Epithelial cell of proximal tubule (primary cell): ENCODE results near the gene MTUS2. TPM values are rescaled to one million over a fixed set of nuclear protein-coding genes. Genes with fewer than 3 reads are reported as not detected.

Source experiments
- DNase-seq: peaks from one replicate; pipeline ENCODE4 v3.0.0-alpha.2; 2011; ENCODE audit warnings: low read depth
- H3K4me3 ChIP-seq: 2 replicates; pipeline ENCODE4 v1.5.1; 2011; ENCODE audit warnings: low read depth, mild to moderate bottlenecking, low read length
- CTCF ChIP-seq: conservative IDR thresholded peaks from 2 replicates; pipeline ENCODE4 v1.5.1; 2012; ENCODE audit warnings: low read depth, mild to moderate bottlenecking, low read length
- total RNA-seq: library from RNA; depleted of rRNA; stranded (reverse); fragments of >200 nt; gene quantifications from 2 replicates; pipeline ENCODE4 v1.2.3, GENCODE V29; 2015

Gene MTUS2
- total RNA-seq, 1 donor from 2014 or later, result not detected

GRCh38 chr13:29547153-29547552 is 727.0 kb downstream of the MTUS2 start:
- H3K4me3 ChIP-seq, result no peak overlapping the region
- DNase-seq, result no peak
- no peak for TF ChIP-seq CTCF

- DNase-seq, result no peak
Observed at GRCh38 chr13:29548722-29549121, 728.6 kb downstream of the MTUS2 start.

GRCh38 chr13:29550430-29550988 is 730.4 kb downstream of the MTUS2 start:
- DNase-seq, result no peak
- no peak overlapping the region for H3K4me3 ChIP-seq
- TF ChIP-seq CTCF, result no peak

More at GRCh38 chr13:29548722-29549121, 728.6 kb downstream of the MTUS2 start:
- TF ChIP-seq CTCF, result no peak
- H3K4me3 ChIP-seq, result no peak overlapping the region

- no peak for DNase-seq
- TF ChIP-seq CTCF, result no peak
- no peak overlapping the region for H3K4me3 ChIP-seq
Observed at GRCh38 chr13:29551214-29551613, 731.1 kb downstream of the MTUS2 start.

Other genes with a start within 250 kb of the MTUS2 start
- 159 and 165 TPM in 2 replicates for gene POMP, start 161.2 kb upstream of the MTUS2 start, total RNA-seq
- 0.40 and 1.2 TPM in 2 replicates for gene SLC46A3, start 101.4 kb upstream of the MTUS2 start, total RNA-seq